Measurements from ENCODE around the gene MED16. TPM values are rescaled to one million over a fixed set of nuclear protein-coding genes. Genes with fewer than 3 reads are reported as not detected.

The MED16 gene
- total and polyA plus RNA-seq, 2 donors (not counting 1 experiment from before 2014, with no cell fraction given) = 19.3 to 35.0 TPM

- no peak overlapping the region for H2AFZ ChIP-seq (ENCODE audit: low read length)
- H3K27ac ChIP-seq (ENCODE audit: insufficient read depth, low read length) = no peak overlapping the region
- H3K79me2 ChIP-seq (ENCODE audit: control insufficient read depth, insufficient read depth, low read length) = no peaks in the 10 kb centered on the region
- no peak overlapping the region for H3K9ac ChIP-seq (ENCODE audit: insufficient read depth, low read length)
- DNase-seq (ENCODE audit: low read depth in 2 of 2) = no peak
- no peaks in the 10 kb centered on the region for H3K9me3 ChIP-seq (ENCODE audit: control insufficient read depth, insufficient read depth, low read depth, low read length)
- H3K4me1 ChIP-seq (ENCODE audit: control insufficient read depth, extremely low read depth, insufficient read depth, low read length) = no peaks in the 10 kb centered on the region
- H3K4me3 ChIP-seq (replicated peaks in 1 of 4; ENCODE audit: control extremely low read depth in 1 of 4, insufficient read depth in 1 of 4, low read depth in 3 of 4, low read length in 4 of 4) = no peak overlapping the region
- H3K27me3 ChIP-seq (ENCODE audit: control insufficient read depth, insufficient read depth, low read length) = no peaks in the 10 kb centered on the region
- no peaks in the 10 kb centered on the region for H4K20me1 ChIP-seq (ENCODE audit: control insufficient read depth, extremely low read depth, insufficient read depth, low read length)
- H3K4me2 ChIP-seq (ENCODE audit: extremely low read depth, insufficient read depth, low read length) = no peak overlapping the region
- peaks cover 10% of the 10 kb centered on the region for H3K36me3 ChIP-seq (ENCODE audit: control insufficient read depth, insufficient read depth, low read length)
- TF ChIP-seq EZH2 (IDR thresholded peaks at IDR 0.05; ENCODE audit: low read length, missing control alignments) (no peak), CTCF (conservative IDR thresholded peaks at IDR 0.05 in 1 of 2, IDR thresholded peaks at IDR 0.05 in 1 of 2; ENCODE audit: low read depth in 1 of 2, low read length in 2 of 2) (no peak)
Measured at GRCh38 chr19:899336-900042, 6.5 kb upstream of the MED16 start.

GRCh38 chr19:898663-899062 is 5.7 kb upstream of the MED16 start:
- no peak overlapping the region for H3K4me3 ChIP-seq (replicated peaks in 1 of 4; ENCODE audit: control extremely low read depth in 1 of 4, insufficient read depth in 1 of 4, low read depth in 3 of 4, low read length in 4 of 4)
- H4K20me1 ChIP-seq (ENCODE audit: control insufficient read depth, extremely low read depth, insufficient read depth, low read length) = no peaks in the 10 kb centered on the region
- H3K27me3 ChIP-seq (ENCODE audit: control insufficient read depth, insufficient read depth, low read length) = no peaks in the 10 kb centered on the region
- no peaks in the 10 kb centered on the region for H3K9me3 ChIP-seq (ENCODE audit: control insufficient read depth, insufficient read depth, low read depth, low read length)
- no peaks in the 10 kb centered on the region for H3K79me2 ChIP-seq (ENCODE audit: control insufficient read depth, insufficient read depth, low read length)
- peaks cover 10% of the 10 kb centered on the region for H3K36me3 ChIP-seq (ENCODE audit: control insufficient read depth, insufficient read depth, low read length)
- no peak overlapping the region for H2AFZ ChIP-seq (ENCODE audit: low read length)
- no peaks in the 10 kb centered on the region for H3K4me1 ChIP-seq (ENCODE audit: control insufficient read depth, extremely low read depth, insufficient read depth, low read length)
- TF ChIP-seq CTCF (conservative IDR thresholded peaks at IDR 0.05 in 1 of 2, IDR thresholded peaks at IDR 0.05 in 1 of 2; ENCODE audit: low read depth in 1 of 2, low read length in 2 of 2) (no peak), EZH2 (IDR thresholded peaks at IDR 0.05; ENCODE audit: low read length, missing control alignments) (no peak)
- DNase-seq (ENCODE audit: low read depth in 2 of 2) = no peak
- H3K27ac ChIP-seq (ENCODE audit: insufficient read depth, low read length) = no peak overlapping the region
- no peak overlapping the region for H3K4me2 ChIP-seq (ENCODE audit: extremely low read depth, insufficient read depth, low read length)
- H3K9ac ChIP-seq (ENCODE audit: insufficient read depth, low read length) = no peak overlapping the region

GRCh38 chr19:897442-898039 is 4.6 kb upstream of the MED16 start:
- Histone ChIP-seq H3K4me3 (replicated peaks in 1 of 4; ENCODE audit: control extremely low read depth in 1 of 4, insufficient read depth in 1 of 4, low read depth in 3 of 4, low read length in 4 of 4) (no peak overlapping the region), H3K36me3 (ENCODE audit: control insufficient read depth, insufficient read depth, low read length) (peaks cover 10% of the 10 kb centered on the region), H3K27ac (ENCODE audit: insufficient read depth, low read length) (no peak overlapping the region), H3K4me2 (ENCODE audit: extremely low read depth, insufficient read depth, low read length) (no peak overlapping the region), H3K4me1 (ENCODE audit: control insufficient read depth, extremely low read depth, insufficient read depth, low read length) (no peaks in the 10 kb centered on the region), H3K9me3 (ENCODE audit: control insufficient read depth, insufficient read depth, low read depth, low read length) (no peaks in the 10 kb centered on the region), H3K27me3 (ENCODE audit: control insufficient read depth, insufficient read depth, low read length) (no peaks in the 10 kb centered on the region), H4K20me1 (ENCODE audit: control insufficient read depth, extremely low read depth, insufficient read depth, low read length) (no peaks in the 10 kb centered on the region), H3K79me2 (ENCODE audit: control insufficient read depth, insufficient read depth, low read length) (no peaks in the 10 kb centered on the region), H2AFZ (ENCODE audit: low read length) (no peak overlapping the region), H3K9ac (ENCODE audit: insufficient read depth, low read length) (no peak overlapping the region)
- no peak for TF ChIP-seq EZH2 (IDR thresholded peaks at IDR 0.05; ENCODE audit: low read length, missing control alignments)
- TF ChIP-seq CTCF (conservative IDR thresholded peaks at IDR 0.05 in 1 of 2, IDR thresholded peaks at IDR 0.05 in 1 of 2; ENCODE audit: low read depth in 1 of 2, low read length in 2 of 2) = peak in 1 of 2 donors; percentile 11
- DNase-seq (ENCODE audit: low read depth in 2 of 2) = no peak
